ENCODE measurements around the gene GRK5.
A peak's percentile ranks its signal among the peaks of the same experiment; 100 is the strongest.
"Not testable (repeated sequence)": the region's sequence is repeated elsewhere in the genome, so short reads cannot be mapped to it uniquely, and the experiment has no call there.

The GRK5 gene

GRCh38 chr10:119252470-119253151, 45.2 kb downstream of the GRK5 start:
- no peak for DNase-seq

DNA sequence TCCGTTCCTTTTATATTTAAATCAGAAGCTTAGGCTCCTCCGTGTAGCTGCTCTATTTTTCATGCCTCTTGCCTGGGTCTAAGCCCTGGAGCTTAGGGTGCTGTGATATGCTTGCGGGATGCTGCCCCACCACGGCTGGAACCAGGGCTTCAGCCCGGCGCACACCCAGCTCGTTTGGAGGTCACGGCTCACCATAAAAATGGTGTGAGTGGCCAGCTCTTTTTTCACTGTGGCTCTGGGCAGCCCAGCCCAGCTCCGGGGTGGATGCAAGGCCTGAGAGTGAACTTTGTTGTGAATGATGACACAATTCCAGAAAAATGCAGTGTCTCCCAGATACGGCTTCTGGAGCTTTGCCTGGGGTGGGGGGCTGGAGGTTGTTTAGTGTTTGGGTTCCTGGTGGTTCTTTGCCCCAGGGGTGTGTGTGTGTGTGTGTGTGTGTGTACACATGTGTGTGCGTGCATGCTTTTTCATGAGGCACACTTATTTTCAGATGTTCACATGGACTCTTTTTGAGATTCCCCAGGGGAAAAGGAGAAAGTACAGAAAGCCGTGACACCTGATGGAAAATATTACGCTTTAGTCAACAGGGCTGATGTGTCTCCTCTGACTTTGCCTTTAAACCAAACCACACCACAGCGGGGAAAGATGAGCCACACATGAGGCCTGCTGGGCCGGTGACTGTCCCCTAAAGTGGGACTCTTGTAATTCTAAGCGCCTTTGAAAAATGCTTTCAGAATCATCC, 46.2 kb downstream of the GRK5 start:
- no peak for DNase-seq

- no peak for DNase-seq
Observed at GRCh38 chr10:119254335-119254734, 47.0 kb downstream of the GRK5 start.

DNA sequence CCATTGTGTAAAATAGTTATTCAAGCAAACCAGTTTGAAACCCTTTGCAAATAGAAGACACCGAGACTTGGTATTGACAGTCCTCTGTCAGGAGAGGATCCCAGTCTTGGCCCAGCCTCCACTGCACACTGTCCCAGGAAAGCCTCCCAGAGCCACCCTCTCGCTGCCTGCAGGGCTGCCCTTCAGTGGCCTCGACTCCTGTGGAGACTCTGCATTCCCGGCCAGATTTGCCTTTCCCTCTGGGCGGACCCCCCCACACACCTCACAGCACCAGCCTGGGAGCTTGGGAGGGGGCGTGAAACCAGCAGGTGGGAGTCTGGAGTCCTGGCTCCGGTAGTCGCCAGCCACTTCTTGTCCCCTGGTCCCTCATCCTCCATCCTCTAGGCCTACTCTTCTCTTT, 48.7 kb downstream of the GRK5 start:
- no peak for DNase-seq

DNA sequence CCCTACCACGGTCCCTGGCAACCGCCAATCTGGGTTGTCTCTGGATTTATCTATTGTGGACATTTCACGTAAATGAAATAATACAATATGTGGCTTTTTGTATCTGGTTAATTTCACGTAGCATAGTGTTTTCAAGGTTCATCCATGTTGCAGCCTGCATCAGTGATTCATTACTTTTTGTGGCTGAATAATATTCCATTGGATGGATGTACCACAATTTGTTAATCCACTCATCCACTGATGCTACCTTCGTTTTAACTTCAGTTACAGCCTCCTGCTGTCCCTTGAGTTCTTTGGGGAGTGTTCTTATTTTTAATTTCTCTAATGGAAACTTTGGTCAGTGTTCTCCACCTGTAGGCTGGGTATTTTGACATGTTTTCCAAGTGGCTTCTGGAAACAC, 49.5 kb downstream of the GRK5 start:
- no peak for DNase-seq

GRCh38 chr10:119257899-119258419, 50.6 kb downstream of the GRK5 start:
- no peak for DNase-seq

- DNase-seq = no peak
Observed at GRCh38 chr10:119259345-119259744, 52.0 kb downstream of the GRK5 start.

DNA sequence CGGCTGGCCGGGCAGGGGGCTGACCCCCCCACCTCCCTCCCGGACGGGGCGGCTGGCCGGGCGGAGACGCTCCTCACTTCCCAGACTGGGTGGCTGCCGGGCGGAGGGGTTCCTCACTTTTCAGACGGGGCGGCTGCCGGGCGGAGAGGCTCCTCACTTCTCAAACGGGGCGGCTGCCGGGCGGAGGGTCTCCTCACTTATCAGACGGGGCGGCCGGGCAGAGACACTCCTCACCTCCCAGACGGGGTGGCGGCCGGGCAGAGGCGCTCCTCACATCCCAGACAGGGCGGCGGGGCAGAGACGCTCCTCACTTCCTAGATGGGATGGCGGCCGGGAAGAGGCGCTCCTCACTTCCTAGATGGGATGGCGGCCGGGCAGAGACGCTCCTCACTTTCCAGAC, 53.6 kb downstream of the GRK5 start:
- DNase-seq = not testable (repeated sequence)

GRCh38 chr10:119263951-119264617, 56.7 kb downstream of the GRK5 start:
- DNase-seq = no peak

DNA sequence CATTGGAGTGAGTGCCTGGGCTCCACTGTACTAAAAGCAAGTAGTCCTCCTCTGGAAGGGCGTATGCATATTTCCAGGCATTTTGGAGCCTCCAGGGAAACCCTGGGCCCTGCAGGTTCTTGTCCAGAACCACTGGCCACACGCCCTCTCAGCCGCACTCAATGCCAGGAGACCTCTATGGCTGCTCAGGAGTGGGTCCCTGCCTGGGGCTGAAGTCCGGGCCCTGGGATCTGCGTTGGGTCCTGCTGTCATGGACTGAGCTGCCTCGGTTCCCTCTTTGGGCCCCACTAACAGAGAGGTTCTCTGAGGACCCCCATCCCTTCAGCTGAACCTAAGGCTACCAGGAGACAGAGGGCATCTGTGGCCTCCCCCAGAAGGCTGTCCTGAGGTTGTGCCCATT, 58.3 kb downstream of the GRK5 start:
- DNase-seq = no peak

GRCh38 chr10:119267384-119267783, 60.0 kb downstream of the GRK5 start:
- no peak for DNase-seq

GRCh38 chr10:119268428-119268827, 61.1 kb downstream of the GRK5 start:
- DNase-seq = no peak

DNA sequence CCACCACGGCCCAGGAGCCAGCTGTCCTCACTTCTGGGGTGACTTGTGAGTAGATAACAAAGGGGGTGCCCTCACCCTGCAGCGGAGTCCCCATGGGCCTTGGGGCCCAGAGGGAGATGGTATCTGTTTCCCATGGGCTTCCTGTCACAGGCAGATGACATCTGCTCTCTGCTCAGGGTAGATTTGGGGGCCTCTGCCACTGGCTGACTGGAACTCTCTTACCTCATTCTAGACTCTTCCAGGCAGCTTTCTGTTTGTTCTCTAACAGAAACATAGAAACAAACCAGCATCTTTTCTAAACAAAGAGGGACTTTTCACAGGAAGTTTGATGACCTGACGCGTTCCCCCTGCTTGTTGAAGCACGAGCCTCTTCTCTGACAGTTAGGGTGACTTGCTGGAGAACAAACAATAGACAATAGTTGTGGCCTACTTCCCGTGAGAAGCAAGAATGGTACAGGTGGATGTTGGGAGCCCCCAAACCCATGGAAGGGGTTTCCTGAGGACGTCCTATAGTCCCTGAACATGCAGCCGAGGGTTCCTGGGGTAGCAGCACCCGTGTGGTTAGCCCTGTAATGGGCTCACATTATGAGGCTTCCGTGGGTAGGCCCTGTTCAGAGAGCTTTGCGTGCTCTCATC, 61.6 kb downstream of the GRK5 start:
- peak; percentile 32 for DNase-seq

GRCh38 chr10:119269737-119270136, 62.4 kb downstream of the GRK5 start:
- no peak for DNase-seq

DNA sequence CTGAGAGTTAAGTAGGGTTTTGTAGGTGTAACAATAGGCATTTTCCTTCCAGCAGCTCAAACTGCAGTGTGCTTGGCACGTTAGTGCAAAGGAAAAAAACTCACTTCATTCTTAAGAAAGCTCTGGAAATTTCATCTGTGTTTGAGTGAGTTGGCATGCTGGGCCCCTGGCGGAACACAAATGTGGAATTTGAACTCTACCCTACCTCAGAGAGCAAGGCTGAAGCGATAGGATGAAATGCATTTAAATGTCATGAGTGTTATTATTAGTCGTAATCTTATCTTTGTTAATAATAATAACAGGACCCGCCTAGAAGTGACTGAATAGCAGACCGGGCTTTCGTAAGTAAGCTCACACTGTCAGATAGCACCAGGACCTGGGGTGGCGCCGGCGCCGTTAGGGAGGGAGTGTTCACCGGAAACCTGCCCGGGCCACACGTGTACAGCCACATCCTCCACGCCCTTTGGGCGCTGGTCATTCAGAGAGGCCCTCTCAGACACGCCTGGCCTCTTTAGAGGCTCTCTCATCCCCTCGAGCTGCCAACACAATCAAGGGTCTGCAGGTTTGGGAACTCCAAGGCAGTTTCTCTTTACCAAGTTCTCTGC, 63.5 kb downstream of the GRK5 start:
- DNase-seq = peak; percentile 19

DNA sequence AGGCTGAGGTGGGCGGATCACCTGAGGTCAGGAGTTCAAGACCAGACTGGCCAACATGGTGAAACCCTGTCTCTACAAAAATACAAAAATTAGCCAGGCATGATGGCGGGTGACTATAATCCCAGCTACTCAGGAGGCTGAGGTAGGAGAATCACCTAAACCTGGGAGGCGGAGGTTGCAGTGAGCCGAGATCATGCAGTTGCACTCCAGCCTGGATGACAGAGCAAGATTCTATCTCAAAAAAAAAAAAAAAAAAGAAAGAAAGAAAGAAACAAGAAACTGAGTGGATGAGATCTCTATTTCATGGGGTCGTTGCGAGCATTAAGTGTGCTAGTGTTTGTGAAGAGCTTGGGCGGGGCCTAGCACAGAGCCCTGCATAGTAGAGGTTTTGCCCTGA, 65.0 kb downstream of the GRK5 start:
- DNase-seq = not testable (repeated sequence)

- no peak for DNase-seq
Observed at GRCh38 chr10:119272736-119273135, 65.4 kb downstream of the GRK5 start.

- no peak for DNase-seq
Observed at GRCh38 chr10:119273413-119273812, 66.0 kb downstream of the GRK5 start.

DNA sequence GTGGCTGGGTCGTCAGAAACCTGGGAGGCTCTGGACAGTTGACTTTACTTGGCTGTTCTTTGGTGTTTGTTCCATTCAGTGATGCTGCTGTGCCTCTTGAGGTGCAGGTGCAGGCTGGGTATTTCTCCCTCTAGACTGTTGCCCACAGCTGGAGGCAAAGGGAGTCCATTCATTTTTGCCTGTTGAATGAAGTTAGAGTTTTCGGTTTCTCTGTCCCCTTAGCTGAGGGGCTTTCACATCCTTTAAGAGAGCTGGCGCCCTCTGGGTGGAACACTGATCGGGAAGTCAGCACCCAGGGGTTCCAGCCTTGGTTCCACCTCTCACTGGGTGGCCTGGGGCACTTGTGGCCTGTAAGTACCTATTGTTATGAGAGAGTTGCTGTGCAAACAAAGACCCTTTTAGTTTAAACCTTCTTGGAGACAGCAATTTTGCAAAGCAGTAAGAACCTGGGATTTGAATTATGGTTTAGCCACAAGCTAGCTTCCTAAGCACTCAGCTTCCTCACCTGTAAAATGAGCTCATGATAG, 67.2 kb downstream of the GRK5 start:
- DNase-seq = no peak

GRCh38 chr10:119275085-119275484, 67.7 kb downstream of the GRK5 start:
- no peak for DNase-seq

DNA sequence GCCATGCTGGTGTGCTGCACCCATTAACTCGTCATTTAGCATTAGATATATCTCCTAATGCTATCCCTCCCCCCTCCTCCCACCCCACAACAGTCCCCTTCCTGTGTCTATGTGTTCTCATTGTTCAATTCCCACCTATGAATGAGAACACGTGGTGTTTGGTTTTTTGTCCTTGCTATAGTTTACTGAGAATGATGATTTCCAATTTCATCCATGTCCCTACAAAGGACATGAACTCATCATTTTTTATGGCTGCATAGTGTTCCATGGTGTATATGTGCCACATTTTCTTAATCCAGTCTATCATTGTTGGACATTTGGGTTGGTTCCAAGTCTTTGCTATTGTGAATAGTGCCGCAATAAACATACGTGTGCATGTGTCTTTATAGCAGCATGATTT, 68.8 kb downstream of the GRK5 start:
- not testable (repeated sequence) for DNase-seq

GRCh38 chr10:119278126-119278709, 70.8 kb downstream of the GRK5 start:
- no peak for DNase-seq
